Activated T-helper 1 cell treated with anti-CD3 and anti-CD28 coated beads, Interleukin-2, amount 50 U/mL, for 16 hours (primary cell): ENCODE results near the gene HTR2A.
"Not testable (repeated sequence)": the region's sequence is repeated elsewhere in the genome, so short reads cannot be mapped to it uniquely, and the experiment has no call there.

Experiments
- DNase-seq, 2 donors: peaks; one replicate each; pipeline ENCODE4 v3.0.0-alpha.2; 2020; ENCODE audit warnings: low read depth in 1 of 2, low spot score in 1 of 2

HTR2A gene

DNA sequence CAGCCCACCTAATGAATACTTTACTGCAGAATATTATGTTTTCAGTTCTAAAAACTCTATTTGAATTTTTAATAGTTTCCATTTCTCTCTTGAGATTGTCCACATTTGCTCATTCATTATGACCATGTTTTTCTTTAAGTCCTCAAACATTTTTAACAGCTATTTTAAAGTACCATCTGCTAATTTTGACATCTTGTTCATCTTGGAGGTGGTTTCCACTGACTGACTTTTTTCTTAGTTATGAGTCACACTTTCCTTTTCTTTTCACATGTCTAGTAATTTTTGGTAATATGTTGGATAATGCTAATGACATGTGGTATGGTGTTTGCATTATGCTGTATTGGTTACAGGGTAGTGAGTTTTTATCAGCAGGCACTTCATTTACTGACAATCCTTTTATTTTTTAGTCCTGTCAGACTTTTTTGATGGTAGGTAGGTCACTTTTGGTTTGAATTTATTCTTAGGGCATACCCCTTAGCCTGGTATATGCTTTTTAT, 84.5 kb downstream of the HTR2A start:
- no peak for DNase-seq

DNA sequence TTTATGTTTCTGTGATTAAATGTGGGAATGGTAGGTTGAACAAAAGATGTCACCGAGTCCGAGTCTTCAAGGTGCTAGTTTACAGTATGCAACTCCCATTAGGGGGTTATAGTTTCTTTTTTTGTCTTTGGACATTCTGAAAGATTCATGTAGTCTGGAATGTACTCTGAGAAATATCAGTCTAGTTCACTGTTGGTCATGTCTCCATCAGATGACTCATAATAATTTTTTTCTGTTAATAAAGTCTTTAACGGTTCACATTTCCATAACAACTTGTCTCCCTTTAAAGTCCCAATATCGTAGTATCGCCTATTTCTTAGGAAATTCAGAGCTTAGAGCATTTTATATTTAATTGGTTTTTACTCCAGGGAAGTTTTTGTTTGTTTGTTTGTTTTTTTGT, 86.4 kb downstream of the HTR2A start:
- DNase-seq: no peak

DNA sequence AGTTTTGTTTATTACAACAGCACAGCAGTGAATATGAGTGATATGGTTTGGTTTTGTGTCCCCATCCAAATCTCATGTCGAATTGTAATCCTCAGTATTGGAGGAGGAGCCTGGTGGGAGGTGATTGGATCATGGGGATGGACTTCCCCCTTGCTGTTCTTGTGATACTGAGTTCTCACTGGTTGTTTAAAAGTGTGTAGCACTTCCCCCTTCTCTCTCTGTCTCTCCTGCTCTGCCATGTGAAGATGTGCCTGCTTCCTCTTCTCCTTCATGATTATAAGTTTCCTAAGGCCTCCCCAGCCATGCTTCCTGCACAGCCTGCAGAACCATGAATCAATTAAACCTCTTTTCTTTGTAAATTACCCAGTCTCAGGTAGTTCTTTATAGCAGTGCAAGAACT, 91.9 kb downstream of the HTR2A start:
- not testable (repeated sequence) for DNase-seq

DNA sequence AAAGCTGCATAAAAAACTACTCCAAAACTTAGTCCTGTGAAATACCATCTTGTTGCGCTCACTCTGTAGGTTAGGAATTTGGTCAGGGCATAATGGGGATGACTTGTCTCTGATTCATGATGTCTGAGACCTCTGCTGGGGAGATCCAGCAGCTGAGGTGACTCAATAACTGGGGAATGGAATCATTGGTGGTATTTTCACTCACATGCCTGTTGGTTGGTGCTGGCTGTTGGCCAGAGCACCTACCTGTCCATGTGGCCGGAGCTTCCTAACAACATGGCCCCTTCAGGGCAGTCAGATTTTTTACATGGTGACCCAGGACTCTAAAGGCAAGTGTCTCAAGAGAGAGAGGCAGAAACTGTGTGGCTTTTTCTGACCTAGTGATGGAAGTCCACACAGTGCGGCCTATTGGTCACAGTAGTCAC, 92.5 kb downstream of the HTR2A start:
- DNase-seq: no peak

DNA sequence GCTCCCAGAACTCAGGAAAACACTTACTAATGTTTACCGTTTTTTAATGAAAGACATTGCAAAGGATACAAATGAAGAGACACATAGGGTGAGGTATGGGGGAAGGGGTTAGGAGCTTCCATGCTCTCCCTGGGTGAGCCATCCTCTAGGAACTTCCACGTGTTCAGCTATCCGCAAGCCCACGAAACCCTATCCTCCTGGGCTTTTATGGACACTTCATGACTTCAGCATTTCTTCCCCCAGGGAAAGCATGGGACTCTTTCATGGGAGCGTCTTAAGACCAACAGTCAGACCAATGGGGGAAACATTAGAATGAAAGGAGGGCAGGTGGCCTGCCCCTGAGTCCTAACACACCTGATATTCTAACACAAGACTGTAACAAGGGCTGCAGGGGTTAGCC, 93.3 kb downstream of the HTR2A start:
- DNase-seq: no peak

DNA sequence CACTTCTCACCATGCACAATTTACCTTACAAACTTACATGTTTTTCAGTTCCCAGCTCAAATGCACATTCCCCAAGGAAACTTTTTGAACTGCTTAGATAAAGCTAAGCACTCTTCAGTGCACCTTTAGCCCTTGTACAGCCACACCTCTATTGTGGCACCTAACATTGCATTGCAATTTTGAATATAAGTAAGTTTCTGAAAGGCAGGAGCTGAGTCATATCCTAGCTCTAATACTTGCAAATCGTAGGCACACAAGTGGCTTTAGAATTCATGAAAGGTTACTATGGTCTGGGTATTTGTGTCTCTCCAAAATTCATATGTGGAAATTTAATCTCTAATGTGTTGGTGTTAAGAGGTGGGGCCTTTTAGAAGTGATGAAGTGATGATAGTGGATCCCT, 95.0 kb downstream of the HTR2A start:
- no peak for DNase-seq

DNA sequence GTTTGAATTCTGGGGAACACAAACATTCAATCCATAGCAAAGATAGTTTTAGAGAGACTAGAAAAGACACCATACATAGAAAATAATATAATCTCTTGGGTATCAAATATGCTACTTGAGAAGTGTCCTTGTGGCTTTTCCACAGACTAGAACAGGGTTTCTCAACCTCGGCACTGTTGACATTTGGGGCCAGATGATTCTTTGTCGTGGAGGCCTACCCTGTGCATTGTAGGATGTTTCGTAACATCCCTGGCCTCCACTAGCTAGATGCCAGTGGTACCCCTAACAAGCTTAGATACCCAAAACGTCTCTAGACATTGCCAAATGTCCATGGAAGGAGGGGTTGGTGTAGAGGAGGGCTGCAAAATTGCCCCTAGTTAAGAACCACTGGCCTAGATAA, 97.7 kb downstream of the HTR2A start:
- no peak for DNase-seq

DNA sequence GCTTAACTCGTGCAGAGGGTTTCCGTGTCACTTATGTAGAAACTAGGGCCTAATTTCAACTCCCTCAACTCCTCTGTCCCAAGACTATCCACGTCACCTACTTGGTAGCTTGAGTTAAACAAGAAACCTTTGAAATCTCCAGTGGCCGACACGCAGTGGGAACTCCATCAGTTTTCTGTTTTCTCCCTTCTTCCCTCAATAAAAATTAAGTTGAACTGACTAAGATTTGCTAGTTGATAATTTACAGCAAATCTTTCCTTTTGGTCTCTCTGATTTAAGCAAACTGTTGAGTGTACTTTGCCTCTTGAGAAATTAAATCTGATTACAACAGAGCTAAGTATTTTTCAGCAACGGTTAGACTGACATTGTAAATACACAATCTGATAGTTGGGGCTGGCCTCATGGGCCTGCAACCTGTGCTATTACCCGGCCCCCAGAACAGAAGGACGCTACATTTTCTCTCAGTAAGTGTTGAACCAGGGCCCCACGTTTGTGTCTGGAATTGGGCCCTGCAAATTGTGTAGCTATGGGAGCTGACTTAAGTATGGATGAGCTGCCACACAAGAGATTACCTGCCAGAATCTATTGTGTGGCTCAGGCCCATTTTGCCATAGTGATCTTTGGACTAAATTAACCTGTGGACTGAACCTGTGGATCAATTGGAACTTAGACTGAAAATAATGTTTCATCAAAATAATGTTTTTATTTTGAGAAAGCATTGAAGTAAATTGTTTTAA, 99.2 kb downstream of the HTR2A start:
- DNase-seq: no peak

DNA sequence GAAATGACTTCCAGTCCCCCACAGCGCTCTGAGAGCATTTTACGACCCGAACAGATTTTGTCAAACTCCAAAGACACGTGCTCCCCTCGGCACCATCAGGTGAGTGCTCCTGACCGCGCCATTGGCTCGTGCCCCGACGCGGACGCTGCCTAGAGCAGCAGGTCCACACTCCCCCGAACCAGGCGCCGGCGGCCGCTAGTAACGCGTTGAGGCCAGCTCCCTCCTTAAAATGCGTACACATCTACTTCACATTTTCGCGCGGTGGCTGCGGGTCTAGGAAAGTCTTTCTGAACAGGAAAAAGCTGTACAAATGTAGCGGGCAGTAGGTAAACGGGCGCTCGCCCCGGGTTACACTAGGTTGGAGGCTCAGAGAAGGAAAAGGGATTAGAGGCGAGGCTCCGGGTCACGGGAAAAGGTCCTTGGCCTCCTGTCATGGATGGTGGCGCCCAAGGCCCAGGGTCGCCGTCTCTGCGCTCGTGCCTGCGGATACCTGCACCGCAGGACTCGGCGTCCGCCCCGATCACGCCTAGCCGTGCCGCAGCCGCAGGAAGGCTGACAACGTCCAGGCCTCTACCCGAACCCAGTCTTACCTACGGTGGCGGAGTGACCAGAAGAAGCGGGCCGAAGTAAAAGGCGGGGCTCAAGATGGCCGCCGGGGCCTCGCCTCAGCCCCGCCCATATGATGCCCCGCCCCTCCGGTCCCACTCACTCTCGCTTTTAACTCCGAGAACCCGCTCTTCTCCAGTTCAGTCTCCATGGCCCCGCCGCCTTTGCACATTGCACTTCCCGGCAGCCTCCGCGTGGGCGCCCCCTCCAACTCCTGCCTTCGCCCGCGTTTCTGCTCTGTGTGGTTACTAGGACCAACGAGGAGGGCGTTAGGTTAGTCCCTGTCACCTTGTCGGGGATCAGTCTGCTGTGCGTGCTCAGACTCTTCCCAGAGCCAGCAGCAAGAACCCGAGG, 100.1 kb downstream of the HTR2A start, which contains the start of gene ESD:
Gene ESD, minus strand, starts transcription at position 647 of the 960 bp plus-strand sequence. CDS start 5,748 bp downstream, outside the sequence.
- peak; percentile 77 to 84 for DNase-seq

DNA sequence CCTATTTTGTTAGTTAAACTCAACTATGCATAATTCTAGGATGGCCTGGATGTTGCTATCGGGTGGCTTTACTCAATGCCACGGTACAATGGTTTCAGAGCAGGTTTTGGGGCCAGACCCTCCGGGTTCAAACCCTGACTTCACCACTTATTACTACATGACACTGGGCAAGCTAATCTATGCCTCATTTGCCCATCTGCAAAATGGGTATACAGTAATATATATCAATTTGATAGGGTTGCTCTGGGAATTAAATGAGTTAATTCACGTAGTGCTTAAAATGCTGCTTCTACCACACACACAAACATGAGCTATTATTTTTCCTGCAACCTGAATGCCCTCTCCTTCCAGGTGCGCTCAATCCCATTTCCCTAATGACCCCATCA, 100.7 kb downstream of the HTR2A start:
- DNase-seq: no peak

DNA sequence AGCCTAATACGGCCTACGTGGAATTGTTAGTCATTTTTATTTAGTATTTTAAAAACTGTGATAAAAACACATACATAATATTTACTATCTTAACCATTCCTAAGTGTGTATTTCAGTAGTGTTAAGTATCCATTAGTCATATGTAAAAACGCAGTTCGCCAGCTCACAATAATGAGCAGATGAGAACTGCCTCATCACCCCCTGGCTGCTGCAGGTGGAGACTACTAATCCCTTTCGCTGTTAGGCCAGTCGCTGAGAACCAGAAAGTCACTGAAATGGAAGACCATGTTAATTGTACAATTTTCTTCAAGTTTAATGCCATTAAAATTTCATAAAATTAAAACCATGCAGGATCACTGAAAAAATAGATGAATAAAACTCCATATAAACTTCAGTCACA, 101.5 kb downstream of the HTR2A start:
- no peak for DNase-seq

DNA sequence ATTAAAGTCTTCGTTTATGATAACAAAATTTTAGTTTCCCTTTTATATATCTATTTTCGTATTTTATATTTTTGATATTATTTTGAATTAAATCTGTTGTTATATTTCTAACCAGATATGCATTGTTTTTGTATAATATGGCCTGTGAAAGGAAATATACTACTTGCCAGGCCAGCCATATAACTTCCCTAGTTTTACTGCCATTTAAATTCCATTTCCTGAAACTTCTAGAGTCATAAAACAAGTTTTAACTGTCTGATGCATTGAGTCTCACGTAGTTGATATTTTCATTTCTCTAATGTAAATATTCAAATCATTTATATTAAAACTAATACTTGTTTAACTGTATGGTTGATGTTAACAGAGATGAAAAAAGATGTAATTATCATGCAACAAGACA, 113.3 kb downstream of the HTR2A start:
- no peak for DNase-seq

DNA sequence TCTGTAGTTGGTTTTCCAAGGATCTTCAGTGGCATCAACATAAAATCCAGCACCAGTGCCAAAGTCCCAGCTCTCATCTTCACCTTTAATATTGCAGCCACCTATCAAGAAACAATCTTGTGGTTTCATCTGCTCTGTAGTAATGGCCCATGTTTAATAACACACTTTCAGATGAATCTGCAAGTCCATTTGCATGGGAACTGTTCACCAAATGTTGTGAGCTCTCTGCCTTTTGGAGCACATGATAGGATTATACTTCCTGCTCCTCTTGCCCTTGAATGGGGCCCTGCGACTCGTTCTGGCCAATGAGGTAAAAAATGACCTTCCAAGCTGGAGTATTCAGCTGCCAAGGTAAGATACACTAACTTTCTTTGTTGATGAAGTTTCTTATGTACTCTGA, 114.2 kb downstream of the HTR2A start:
- no peak for DNase-seq

DNA sequence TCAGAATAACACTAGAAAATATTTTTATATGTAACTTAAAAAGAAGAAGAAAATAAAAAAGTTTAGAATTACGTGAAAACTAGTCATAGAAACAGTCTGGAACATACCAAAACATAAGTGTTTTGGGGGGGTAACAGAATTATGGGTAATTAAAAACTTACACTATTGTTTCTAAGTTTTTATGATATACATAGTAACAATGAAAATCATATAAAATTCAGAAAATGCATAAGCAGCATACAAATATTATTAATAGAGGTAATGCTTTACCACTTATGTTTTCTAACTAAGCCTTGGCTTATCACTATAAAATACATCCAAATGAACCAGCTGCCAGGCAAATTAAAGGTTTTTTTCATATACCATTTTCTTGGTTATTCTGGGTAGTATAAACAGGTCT, 114.8 kb downstream of the HTR2A start:
- DNase-seq: no peak
